HepG2 (cell line): ENCODE results near the gene B3GNT9. TPM values are rescaled to one million over a fixed set of nuclear protein-coding genes. Genes with fewer than 3 reads are reported as not detected.

Experiments
- BRD4 ChIP-seq: sonication (generic); formaldehyde crosslinking; IDR thresholded peaks from 2 replicates; pipeline ENCODE4 v1.4.0; 2020; ENCODE audit warnings: missing genetic modification reagents
- HNF4A ChIP-seq: sonication (generic); formaldehyde crosslinking; IDR thresholded peaks from 2 replicates; pipeline ENCODE4 v1.4.0; 2020; ENCODE audit warnings: missing genetic modification reagents
- KLF13 ChIP-seq: sonication (generic); formaldehyde crosslinking; IDR thresholded peaks from 2 replicates; pipeline ENCODE4 v1.4.0; 2020; ENCODE audit warnings: mild to moderate bottlenecking, missing genetic modification reagents
- NRL ChIP-seq: sonication (generic); formaldehyde crosslinking; IDR thresholded peaks from 2 replicates; pipeline ENCODE4 v1.5.0; 2020; ENCODE audit warnings: missing genetic modification reagents, mild to moderate bottlenecking, moderate library complexity, borderline replicate concordance
- RELA ChIP-seq: sonication (generic); formaldehyde crosslinking; IDR thresholded peaks from 2 replicates; pipeline ENCODE4 v1.4.0; 2020; ENCODE audit warnings: missing genetic modification reagents
- SAP130 ChIP-seq: IDR thresholded peaks from 2 replicates; pipeline ENCODE4 v1.6.1; 2016; ENCODE audit warnings: low read depth
- SNAPC2 ChIP-seq: sonication (generic); formaldehyde crosslinking; IDR thresholded peaks from 2 replicates; pipeline ENCODE4 v1.8.1; 2022; ENCODE audit warnings: mild to moderate bottlenecking, missing genetic modification reagents
- SP4 ChIP-seq: sonication (generic); formaldehyde crosslinking; IDR thresholded peaks from 2 replicates; pipeline ENCODE4 v1.8.1; 2023; ENCODE audit warnings: mild to moderate bottlenecking, missing genetic modification reagents
- SRF ChIP-seq: IDR thresholded peaks from 2 replicates; pipeline ENCODE4 v1.6.1; 2011; ENCODE audit warnings: mild to moderate bottlenecking, low read depth, low read length, moderate library complexity
- TAF1 ChIP-seq: sonication (generic); formaldehyde crosslinking; IDR thresholded peaks from 2 replicates; pipeline ENCODE4 v1.4.0; 2020; ENCODE audit warnings: missing genetic modification reagents
- ZNF20 ChIP-seq: sonication (generic); formaldehyde crosslinking; IDR thresholded peaks from 2 replicates; pipeline ENCODE4 v1.4.0; 2020; ENCODE audit warnings: mild to moderate bottlenecking, moderate library complexity, missing genetic modification reagents
- ZNF75D ChIP-seq: sonication (generic); formaldehyde crosslinking; IDR thresholded peaks from 2 replicates; pipeline ENCODE4 v1.8.1; 2023; ENCODE audit warnings: missing genetic modification reagents, mild to moderate bottlenecking, borderline replicate concordance
- ZNF790 ChIP-seq: sonication (generic); formaldehyde crosslinking; IDR thresholded peaks from 2 replicates; pipeline ENCODE4 v1.8.0; 2022; ENCODE audit warnings: missing genetic modification reagents, mild to moderate bottlenecking, borderline replicate concordance
- polyA plus RNA-seq, 8 experiments: library from polyadenylated mRNA; depleted of rRNA in 3 of 8; stranded (reverse) in 7 of 8; unstranded in 1 of 8; fragments of >200 nt; fragmentation: Illumina TruSeq in 4 of 8; extraction: Trizol in 4 of 8; gene quantifications; 2 replicates each; pipeline versions ENCODE4 v1.2.1 to v1.2.3, GENCODE V29; 2011 to 2016; ENCODE audit warnings: low read depth in 4 of 8, missing spikeins in 1 of 8, mixed read lengths in 1 of 8; ENCODE audit not compliant: insufficient read depth in 1 of 8
- total RNA-seq, 5 experiments: library from RNA; depleted of rRNA; stranded (reverse); fragments of >200 nt; fragmentation: Illumina TruSeq; extraction: Trizol; gene quantifications; 2 replicates each; pipeline ENCODE4 v1.2.3, GENCODE V29; 2016; ENCODE audit warnings: low read depth in 1 of 5
- TF ChIP-seq, protein P1 (sequence below): sonication (generic); formaldehyde crosslinking; IDR thresholded peaks from 2 replicates; pipeline ENCODE4 v1.5.0; 2020; ENCODE audit warnings: mild to moderate bottlenecking, missing genetic modification reagents, borderline replicate concordance
- TF ChIP-seq, protein P2 (sequence below): sonication (generic); formaldehyde crosslinking; IDR thresholded peaks from 2 replicates; pipeline ENCODE4 v1.8.0; 2023; ENCODE audit warnings: mild to moderate bottlenecking, missing genetic modification reagents
- TF ChIP-seq, protein P3 (sequence below): sonication (generic); formaldehyde crosslinking; IDR thresholded peaks from 2 replicates; pipeline ENCODE4 v1.4.0; 2020; ENCODE audit warnings: missing genetic modification reagents
- TF ChIP-seq, protein P4 (sequence below): sonication (generic); formaldehyde crosslinking; IDR thresholded peaks from 2 replicates; pipeline ENCODE4 v1.8.0; 2022; ENCODE audit warnings: missing genetic modification reagents, mild to moderate bottlenecking, moderate library complexity, borderline replicate concordance
- TF ChIP-seq, protein P5 (sequence below): sonication (generic); formaldehyde crosslinking; IDR thresholded peaks from 2 replicates; pipeline ENCODE4 v1.8.1; 2023; ENCODE audit warnings: mild to moderate bottlenecking, missing genetic modification reagents
- TF ChIP-seq, protein P6 (sequence below): sonication (generic); formaldehyde crosslinking; IDR thresholded peaks from 2 replicates; pipeline ENCODE4 v1.8.1; 2023; ENCODE audit warnings: mild to moderate bottlenecking, missing genetic modification reagents, borderline replicate concordance
- TF ChIP-seq, protein P7 (sequence below): sonication (generic); formaldehyde crosslinking; IDR thresholded peaks from 2 replicates; pipeline ENCODE4 v1.5.0; 2020; ENCODE audit warnings: missing genetic modification reagents

The B3GNT9 gene
- total and polyA plus RNA-seq, 2 of the 13 experiments (the other 11 are each of a cell fraction or from before 2014, with no cell fraction given) = 1.5 to 3.1 TPM

DNA sequence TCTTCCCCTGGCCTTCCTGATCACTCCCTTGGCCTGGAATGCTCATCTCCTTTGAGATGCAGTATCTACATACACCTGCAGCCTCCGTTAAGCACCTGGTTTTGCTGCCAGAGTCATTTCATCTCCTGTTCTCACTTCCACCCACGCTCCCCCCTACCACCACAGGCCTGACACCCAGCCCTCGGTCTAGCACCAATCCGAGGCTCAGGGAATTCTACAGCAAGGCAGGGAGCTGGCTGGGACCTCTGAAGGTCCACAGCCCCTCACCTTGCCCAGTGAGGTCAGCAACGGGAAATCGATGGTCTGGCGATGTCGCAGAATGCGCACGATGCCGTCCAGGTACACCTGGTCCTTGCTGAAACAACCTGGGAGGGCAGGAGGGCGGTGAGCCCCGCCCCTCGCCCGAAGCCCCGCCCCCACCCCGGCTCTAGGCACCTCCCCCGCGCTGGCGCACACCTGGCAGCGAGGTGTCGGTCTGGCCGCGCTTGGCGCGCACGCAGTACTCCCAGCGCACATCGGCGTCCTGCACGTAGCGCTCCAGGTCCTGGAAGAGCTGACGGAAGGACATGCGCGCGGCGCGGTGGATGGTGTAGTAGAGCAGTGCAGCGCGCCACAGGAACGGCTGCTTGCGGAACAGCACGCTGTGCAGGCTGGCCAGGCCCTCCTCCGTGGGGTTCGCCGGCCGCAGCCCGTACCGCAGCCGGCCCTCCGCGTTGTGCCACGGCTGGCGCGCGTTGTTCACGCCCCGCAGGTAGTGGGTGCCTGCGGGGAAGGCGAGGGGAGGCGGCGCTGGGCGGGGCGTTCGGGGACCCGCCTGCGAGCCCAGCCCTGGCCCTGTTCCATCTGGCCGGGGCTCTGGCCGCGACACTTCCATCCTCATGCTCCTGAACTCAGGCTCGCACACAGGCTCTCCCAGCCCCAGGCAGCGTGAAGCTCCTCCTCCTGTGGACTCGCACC lies 27.2 kb upstream of the B3GNT9 start (continued):
- TF ChIP-seq, protein P1, sequence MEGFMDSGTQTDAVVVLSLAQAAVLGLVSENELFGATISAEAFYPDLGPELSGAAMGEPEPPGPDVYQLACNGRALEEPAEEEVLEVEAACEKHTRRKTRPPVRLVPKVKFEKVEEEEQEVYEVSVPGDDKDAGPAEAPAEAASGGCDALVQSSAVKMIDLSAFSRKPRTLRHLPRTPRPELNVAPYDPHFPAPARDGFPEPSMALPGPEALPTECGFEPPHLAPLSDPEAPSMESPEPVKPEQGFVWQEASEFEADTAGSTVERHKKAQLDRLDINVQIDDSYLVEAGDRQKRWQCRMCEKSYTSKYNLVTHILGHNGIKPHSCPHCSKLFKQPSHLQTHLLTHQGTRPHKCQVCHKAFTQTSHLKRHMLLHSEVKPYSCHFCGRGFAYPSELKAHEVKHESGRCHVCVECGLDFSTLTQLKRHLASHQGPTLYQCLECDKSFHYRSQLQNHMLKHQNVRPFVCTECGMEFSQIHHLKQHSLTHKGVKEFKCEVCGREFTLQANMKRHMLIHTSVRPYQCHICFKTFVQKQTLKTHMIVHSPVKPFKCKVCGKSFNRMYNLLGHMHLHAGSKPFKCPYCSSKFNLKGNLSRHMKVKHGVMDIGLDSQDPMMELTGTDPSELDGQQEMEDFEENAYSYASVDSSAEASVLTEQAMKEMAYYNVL (CRISPR knock-in tag) = peak; percentile 70; the same call in 1 of the 2 replicates
- TF ChIP-seq KLF13 (CRISPR knock-in tag) = peak; percentile 60; the same call in 1 of the 2 replicates
- 0 out of 2 replicates have a peak, but pooled peaks have one; percentile 84 for TF ChIP-seq NRL (CRISPR knock-in tag)
- TF ChIP-seq SNAPC2 = no peak
- TF ChIP-seq, protein P2, sequence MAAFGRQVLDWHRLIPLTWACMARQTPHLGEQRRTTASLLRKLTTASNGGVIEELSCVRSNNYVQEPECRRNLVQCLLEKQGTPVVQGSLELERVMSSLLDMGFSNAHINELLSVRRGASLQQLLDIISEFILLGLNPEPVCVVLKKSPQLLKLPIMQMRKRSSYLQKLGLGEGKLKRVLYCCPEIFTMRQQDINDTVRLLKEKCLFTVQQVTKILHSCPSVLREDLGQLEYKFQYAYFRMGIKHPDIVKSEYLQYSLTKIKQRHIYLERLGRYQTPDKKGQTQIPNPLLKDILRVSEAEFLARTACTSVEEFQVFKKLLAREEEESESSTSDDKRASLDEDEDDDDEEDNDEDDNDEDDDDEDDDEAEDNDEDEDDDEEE (CRISPR knock-in tag) = 0 out of 2 replicates have a peak, but pooled peaks have one; percentile 51
- TF ChIP-seq, protein P3, sequence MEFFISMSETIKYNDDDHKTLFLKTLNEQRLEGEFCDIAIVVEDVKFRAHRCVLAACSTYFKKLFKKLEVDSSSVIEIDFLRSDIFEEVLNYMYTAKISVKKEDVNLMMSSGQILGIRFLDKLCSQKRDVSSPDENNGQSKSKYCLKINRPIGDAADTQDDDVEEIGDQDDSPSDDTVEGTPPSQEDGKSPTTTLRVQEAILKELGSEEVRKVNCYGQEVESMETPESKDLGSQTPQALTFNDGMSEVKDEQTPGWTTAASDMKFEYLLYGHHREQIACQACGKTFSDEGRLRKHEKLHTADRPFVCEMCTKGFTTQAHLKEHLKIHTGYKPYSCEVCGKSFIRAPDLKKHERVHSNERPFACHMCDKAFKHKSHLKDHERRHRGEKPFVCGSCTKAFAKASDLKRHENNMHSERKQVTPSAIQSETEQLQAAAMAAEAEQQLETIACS (CRISPR knock-in tag) = peak; percentile 73
- TF ChIP-seq ZNF20 = no peak
- TF ChIP-seq, protein P4, sequence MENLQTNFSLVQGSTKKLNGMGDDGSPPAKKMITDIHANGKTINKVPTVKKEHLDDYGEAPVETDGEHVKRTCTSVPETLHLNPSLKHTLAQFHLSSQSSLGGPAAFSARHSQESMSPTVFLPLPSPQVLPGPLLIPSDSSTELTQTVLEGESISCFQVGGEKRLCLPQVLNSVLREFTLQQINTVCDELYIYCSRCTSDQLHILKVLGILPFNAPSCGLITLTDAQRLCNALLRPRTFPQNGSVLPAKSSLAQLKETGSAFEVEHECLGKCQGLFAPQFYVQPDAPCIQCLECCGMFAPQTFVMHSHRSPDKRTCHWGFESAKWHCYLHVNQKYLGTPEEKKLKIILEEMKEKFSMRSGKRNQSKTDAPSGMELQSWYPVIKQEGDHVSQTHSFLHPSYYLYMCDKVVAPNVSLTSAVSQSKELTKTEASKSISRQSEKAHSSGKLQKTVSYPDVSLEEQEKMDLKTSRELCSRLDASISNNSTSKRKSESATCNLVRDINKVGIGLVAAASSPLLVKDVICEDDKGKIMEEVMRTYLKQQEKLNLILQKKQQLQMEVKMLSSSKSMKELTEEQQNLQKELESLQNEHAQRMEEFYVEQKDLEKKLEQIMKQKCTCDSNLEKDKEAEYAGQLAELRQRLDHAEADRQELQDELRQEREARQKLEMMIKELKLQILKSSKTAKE = peak; percentile 45; the same call in 1 of the 2 replicates
- TF ChIP-seq, protein P5, sequence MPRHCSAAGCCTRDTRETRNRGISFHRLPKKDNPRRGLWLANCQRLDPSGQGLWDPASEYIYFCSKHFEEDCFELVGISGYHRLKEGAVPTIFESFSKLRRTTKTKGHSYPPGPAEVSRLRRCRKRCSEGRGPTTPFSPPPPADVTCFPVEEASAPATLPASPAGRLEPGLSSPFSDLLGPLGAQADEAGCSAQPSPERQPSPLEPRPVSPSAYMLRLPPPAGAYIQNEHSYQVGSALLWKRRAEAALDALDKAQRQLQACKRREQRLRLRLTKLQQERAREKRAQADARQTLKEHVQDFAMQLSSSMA = no peak; the same call in 1 of the 2 replicates
- peak; percentile 89 for TF ChIP-seq SP4
- peak; percentile 86; the same call in 1 of the 2 replicates for TF ChIP-seq BRD4 (CRISPR knock-in tag)
- TF ChIP-seq, protein P6, sequence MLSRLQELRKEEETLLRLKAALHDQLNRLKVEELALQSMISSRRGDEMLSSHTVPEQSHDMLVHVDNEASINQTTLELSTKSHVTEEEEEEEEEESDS (CRISPR knock-in tag) = no peak
- TF ChIP-seq, protein P7, sequence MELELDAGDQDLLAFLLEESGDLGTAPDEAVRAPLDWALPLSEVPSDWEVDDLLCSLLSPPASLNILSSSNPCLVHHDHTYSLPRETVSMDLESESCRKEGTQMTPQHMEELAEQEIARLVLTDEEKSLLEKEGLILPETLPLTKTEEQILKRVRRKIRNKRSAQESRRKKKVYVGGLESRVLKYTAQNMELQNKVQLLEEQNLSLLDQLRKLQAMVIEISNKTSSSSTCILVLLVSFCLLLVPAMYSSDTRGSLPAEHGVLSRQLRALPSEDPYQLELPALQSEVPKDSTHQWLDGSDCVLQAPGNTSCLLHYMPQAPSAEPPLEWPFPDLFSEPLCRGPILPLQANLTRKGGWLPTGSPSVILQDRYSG (CRISPR knock-in tag) = no peak
- TF ChIP-seq SAP130 (CRISPR knock-in tag) = peak; percentile 80
- no peak for TF ChIP-seq HNF4A
- TF ChIP-seq TAF1 (CRISPR knock-in tag) = peak; percentile 44; the same call in 1 of the 2 replicates
- 0 out of 2 replicates have a peak, but pooled peaks have one; percentile 28 for TF ChIP-seq RELA
- TF ChIP-seq ZNF790 (CRISPR knock-in tag) = no peak; the same call in 1 of the 2 replicates
- no peak for TF ChIP-seq ZNF75D (CRISPR knock-in tag)
- no peak for TF ChIP-seq SRF
